ENCODE data around the gene SLC6A7. TPM values are rescaled to one million over a fixed set of nuclear protein-coding genes. Genes with fewer than 3 reads are reported as not detected.

Gene SLC6A7
- polyA plus RNA-seq, 1 experiment = not detected

DNA sequence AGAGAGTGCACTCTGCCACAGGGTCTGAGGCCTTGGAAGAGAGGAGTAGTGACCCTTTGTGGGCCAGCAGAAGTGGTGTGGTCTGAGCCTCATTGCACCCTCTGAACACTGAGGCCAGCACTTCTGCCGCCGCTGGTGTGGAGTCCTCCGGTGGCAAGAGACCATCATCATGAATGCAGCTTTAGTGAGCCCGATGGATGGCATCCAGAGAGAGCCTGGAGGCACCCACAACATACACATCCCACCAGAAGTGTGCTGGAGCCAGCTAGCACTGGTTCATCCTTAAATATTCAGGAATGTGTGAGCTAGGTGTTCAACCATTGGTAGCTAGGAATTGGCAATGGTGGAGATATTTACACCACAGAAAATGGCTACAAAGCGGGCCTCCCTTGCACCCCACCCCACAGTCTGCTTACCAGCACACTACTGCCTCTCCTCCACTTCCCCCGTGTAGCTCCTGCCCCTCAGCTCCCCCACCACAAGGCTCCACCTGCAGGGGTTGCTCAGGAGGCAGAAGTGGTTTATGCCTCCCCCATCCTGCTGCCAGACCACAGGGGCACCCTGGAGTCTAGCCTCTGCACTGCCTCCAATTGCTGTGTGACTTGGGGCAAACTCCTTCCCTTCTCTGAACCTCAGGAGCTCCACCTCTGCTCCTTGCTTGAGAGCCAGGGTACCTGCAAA is 16.4 kb downstream of the SLC6A7 start:
- H3K4me3 ChIP-seq (ENCODE audit: low read depth, low read length) = no peak overlapping the region
- ChIA-PET POLR2A (no interaction called here), CTCF (interaction anchor here (0.9 to 1.9 kb wide), 5 partner anchors 9 to 372 kb away, joined by 3 to 7 read pairs (median 3); no protein-coding TSS in a partner anchor)
- H3K36me3 ChIP-seq (ENCODE audit: control insufficient read depth, insufficient read depth, low read length) = no peaks in the 10 kb centered on the region
- no peaks in the 10 kb centered on the region for H3K27me3 ChIP-seq (ENCODE audit: control insufficient read depth, insufficient read depth, low read length)
- DNase-seq (ENCODE audit: low read depth) = no peak
- TF ChIP-seq, protein P1, sequence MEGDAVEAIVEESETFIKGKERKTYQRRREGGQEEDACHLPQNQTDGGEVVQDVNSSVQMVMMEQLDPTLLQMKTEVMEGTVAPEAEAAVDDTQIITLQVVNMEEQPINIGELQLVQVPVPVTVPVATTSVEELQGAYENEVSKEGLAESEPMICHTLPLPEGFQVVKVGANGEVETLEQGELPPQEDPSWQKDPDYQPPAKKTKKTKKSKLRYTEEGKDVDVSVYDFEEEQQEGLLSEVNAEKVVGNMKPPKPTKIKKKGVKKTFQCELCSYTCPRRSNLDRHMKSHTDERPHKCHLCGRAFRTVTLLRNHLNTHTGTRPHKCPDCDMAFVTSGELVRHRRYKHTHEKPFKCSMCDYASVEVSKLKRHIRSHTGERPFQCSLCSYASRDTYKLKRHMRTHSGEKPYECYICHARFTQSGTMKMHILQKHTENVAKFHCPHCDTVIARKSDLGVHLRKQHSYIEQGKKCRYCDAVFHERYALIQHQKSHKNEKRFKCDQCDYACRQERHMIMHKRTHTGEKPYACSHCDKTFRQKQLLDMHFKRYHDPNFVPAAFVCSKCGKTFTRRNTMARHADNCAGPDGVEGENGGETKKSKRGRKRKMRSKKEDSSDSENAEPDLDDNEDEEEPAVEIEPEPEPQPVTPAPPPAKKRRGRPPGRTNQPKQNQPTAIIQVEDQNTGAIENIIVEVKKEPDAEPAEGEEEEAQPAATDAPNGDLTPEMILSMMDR (IDR thresholded peaks at IDR 0.05; ENCODE audit: insufficient read depth, low read depth, low read length) = no peak

DNA sequence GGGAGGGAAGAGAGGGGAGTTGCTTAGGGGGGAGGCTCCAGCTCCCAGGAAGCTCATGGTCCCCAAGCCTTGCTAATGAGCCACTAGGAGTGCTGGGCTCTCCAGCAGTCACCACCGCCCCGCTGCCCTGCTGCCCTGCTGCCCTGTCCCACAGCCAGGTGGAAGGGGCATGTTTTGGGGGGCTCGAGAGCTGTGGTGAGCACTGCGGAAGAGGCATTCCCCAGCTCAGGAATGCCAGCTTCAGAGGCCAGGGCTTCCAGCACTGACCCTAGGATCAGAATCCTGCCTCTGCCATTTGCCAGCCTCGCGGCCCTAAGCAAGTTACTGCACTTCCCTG is 16.9 kb downstream of the SLC6A7 start:
- CTCF ChIA-PET = interaction anchor here (1.0 to 3.4 kb wide), 4 partner anchors 10 to 373 kb away, joined by 3 to 12 read pairs (median 5); no protein-coding TSS in a partner anchor
- POLR2A ChIA-PET = no interaction called here
- H3K27me3 ChIP-seq (ENCODE audit: control insufficient read depth, insufficient read depth, low read length) = no peaks in the 10 kb centered on the region

DNA sequence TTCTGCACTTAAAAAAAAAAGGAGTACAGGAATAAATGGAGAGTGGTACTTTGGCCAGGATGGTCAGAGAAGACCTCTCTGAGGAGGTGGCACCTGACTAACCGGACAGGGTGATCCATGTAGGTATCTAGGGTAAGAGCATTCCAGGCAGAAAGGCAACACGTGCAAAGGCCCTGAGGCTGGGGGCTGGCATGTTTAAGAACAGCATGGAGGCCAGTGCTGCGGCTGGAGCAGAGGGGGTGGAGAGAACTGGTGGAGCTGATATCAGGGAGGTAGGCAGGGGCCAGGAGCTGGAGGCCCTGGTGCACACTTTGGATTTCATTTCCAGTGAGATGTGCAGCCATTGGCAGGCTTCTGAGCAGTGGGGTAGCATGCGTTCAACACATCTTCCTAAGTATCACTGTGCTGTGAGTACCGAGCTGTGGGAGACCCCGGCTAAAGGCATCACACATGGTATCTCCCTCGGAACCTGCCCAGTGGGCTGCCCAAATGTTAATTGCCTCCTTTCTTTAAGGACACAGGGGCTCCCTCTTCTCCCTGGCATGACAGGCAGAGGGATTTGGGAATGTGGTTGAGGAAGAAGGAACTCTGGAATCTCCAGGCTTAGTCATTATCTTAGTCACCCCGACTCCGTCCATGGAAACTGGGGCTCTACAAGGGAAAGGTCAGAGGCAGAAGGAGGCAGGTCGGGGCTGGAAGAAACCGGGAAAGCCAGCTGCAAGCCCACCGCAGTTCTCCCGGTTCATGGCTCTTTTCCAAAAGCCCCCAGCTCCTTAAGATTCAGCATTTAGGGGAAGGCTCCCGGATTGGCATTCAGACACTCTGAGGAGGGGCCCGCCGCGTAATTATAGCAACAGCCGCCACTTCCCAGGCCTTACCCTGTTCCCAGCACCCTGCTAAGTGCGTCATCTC is 18.6 kb downstream of the SLC6A7 start:
- CTCF ChIA-PET = interaction anchor here (1.4 to 3.4 kb wide), 3 partner anchors 10 to 45 kb away, joined by 3 to 12 read pairs (median 7); no protein-coding TSS in a partner anchor
- no peaks in the 10 kb centered on the region for H3K27me3 ChIP-seq (ENCODE audit: control insufficient read depth, insufficient read depth, low read length)
- TF ChIP-seq, protein P1 (IDR thresholded peaks at IDR 0.05; ENCODE audit: insufficient read depth, low read depth, low read length) = no peak
- no peak for DNase-seq (ENCODE audit: low read depth)
- POLR2A ChIA-PET = no interaction called here
- no peaks in the 10 kb centered on the region for H3K36me3 ChIP-seq (ENCODE audit: control insufficient read depth, insufficient read depth, low read length)
- no peak overlapping the region for H3K4me3 ChIP-seq (ENCODE audit: low read depth, low read length)

More for the DNA sequence above, 16.9 kb downstream of the SLC6A7 start:
- no peak overlapping the region for H3K4me3 ChIP-seq (ENCODE audit: low read depth, low read length)
- TF ChIP-seq, protein P1 (IDR thresholded peaks at IDR 0.05; ENCODE audit: insufficient read depth, low read depth, low read length) = no peak
- DNase-seq (ENCODE audit: low read depth) = no peak
- no peaks in the 10 kb centered on the region for H3K36me3 ChIP-seq (ENCODE audit: control insufficient read depth, insufficient read depth, low read length)

DNA sequence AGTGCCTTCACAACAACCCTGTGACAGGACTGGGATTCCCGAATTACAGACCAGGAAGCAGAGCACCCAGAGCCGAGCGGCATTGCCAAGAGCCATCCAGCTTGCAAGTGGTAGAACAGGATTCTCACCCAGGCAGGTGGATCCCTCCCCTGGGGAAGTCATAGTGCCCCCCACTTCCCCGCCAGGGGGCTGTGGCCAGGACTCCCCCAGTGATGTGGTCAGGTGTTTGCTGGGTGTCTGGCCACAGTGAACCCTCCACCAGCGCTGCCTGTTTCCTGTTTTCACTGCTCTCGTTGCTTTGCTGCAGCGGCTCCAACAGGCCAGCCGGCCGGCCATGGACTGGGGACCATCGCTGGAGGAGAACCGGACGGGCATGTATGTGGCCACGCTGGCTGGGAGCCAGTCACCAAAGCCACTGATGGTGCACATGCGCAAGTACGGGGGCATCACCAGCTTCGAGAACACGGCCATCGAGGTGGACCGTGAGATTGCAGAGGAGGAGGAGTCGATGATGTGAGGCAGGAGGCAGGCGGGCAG is 19.3 kb downstream of the SLC6A7 start:
- Histone ChIP-seq H3K36me3 (ENCODE audit: control insufficient read depth, insufficient read depth, low read length) (no peaks in the 10 kb centered on the region), H3K4me3 (ENCODE audit: low read depth, low read length) (no peak overlapping the region), H3K27me3 (ENCODE audit: control insufficient read depth, insufficient read depth, low read length) (no peaks in the 10 kb centered on the region)
- TF ChIP-seq, protein P1 (IDR thresholded peaks at IDR 0.05; ENCODE audit: insufficient read depth, low read depth, low read length) = no peak
- POLR2A ChIA-PET = no interaction called here
- CTCF ChIA-PET = interaction anchor here (1.4 to 3.4 kb wide), 2 partner anchors 33 to 46 kb away, joined by 3 to 12 read pairs; no protein-coding TSS in a partner anchor
- no peak for DNase-seq (ENCODE audit: low read depth)

DNA sequence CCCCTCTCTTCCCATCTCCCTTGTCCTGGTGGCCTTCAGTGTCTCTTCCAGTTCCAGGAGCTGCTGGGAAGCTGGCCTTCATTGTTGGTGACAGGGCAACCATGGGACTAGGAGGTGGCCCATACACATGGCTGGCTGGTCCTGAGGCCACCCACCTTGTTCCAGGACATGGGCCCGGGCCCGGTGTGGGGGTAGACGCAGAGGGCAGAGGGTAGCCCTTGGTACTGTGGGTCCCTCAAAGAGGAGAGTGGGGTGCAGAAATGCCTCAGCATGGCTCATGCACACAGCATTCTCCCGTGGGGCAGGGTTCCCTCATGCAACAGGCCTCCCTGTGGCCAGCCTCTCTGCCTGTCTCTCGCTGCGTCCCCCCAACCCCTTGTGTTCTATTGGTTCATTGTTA is 20.8 kb downstream of the SLC6A7 start:
- ChIA-PET CTCF (interaction anchor here (1.1 to 1.3 kb wide), 2 partner anchors 51 to 102 kb away, joined by 3 to 4 read pairs; no protein-coding TSS in a partner anchor), POLR2A (no interaction called here)
- no peak for DNase-seq (ENCODE audit: low read depth)
- Histone ChIP-seq H3K4me3 (ENCODE audit: low read depth, low read length) (no peak overlapping the region), H3K27me3 (ENCODE audit: control insufficient read depth, insufficient read depth, low read length) (no peaks in the 10 kb centered on the region), H3K36me3 (ENCODE audit: control insufficient read depth, insufficient read depth, low read length) (no peaks in the 10 kb centered on the region)
- TF ChIP-seq, protein P1 (IDR thresholded peaks at IDR 0.05; ENCODE audit: insufficient read depth, low read depth, low read length) = no peak
